MCF 10A (cell line): ENCODE results near the gene PDCD6IP. TPM values are rescaled to one million over a fixed set of nuclear protein-coding genes. Genes with fewer than 3 reads are reported as not detected.

ENCODE experiments used
- BruUV-seq: library from RNA; stranded (reverse); fragments of 400-500 nt; replicated peaks from 2 replicates; lab custom pipeline; 2021; lab: Mats Ljungman, UMichigan
- CTCF ChIA-PET: fragments of 300-600 bp; sonication (Branson Sonifier 250); formaldehyde crosslinking; extraction: SDS; loops from one replicate; lab custom pipeline; 2021; ENCODE audit warnings: antibody characterized with exemption, inconsistent platforms; lab: Yijun Ruan, JAX
- POLR2A ChIA-PET: fragments of 300-600, 350-650 bp; sonication (Branson Sonifier 250); formaldehyde crosslinking; extraction: SDS; loops from one replicate; lab custom pipeline; 2020; ENCODE audit warnings: antibody characterized with exemption, inconsistent platforms; lab: Yijun Ruan, JAX
- DNase-seq: peaks from one replicate; pipeline ENCODE4 v3.0.0-alpha.2; 2018; ENCODE audit not compliant: unreplicated experiment
- H3K27ac Mint-ChIP-seq: one replicate; pipeline ENCODE4 v1.8.0; 2022; ENCODE audit warnings: mild to moderate bottlenecking, low read depth, mixed read lengths; ENCODE audit not compliant: unreplicated experiment
- H3K27me3 Mint-ChIP-seq: one replicate; pipeline ENCODE4 v1.8.0; 2022; ENCODE audit warnings: mixed read lengths; ENCODE audit not compliant: insufficient read depth, unreplicated experiment
- H3K36me3 Mint-ChIP-seq: one replicate; pipeline ENCODE4 v1.8.0; 2022; ENCODE audit warnings: mild to moderate bottlenecking, moderate library complexity, mixed read lengths; ENCODE audit not compliant: insufficient read depth, unreplicated experiment
- H3K4me1 Mint-ChIP-seq: one replicate; pipeline ENCODE4 v1.8.0; 2022; ENCODE audit warnings: mixed read lengths; ENCODE audit not compliant: insufficient read depth, unreplicated experiment
- H3K4me3 Mint-ChIP-seq: one replicate; pipeline ENCODE4 v1.8.0; 2022; ENCODE audit warnings: mild to moderate bottlenecking, moderate library complexity, mixed read lengths; ENCODE audit not compliant: unreplicated experiment
- H3K9me3 Mint-ChIP-seq: one replicate; pipeline ENCODE4 v1.8.0; 2022; ENCODE audit warnings: mixed read lengths; ENCODE audit not compliant: unreplicated experiment
- intact Hi-C: fragments of 100-400 bp; cut with micrococcal nuclease; formaldehyde crosslinking; loops from 2 replicates; pipeline ENCODE4 v1.14.1; 2022
- total RNA-seq: library from RNA; stranded (reverse); gene quantifications from 2 replicates; pipeline ENCODE4 v1.2.3, GENCODE V29; 2022
- TF ChIP-seq, protein P1 (sequence below): fragments of 200-600 bp; IDR thresholded peaks from one replicate; pipeline ENCODE4 v1.8.0; 2022; ENCODE audit warnings: antibody characterized with exemption, mild to moderate bottlenecking; ENCODE audit not compliant: unreplicated experiment

Gene PDCD6IP
- total RNA-seq, 1 experiment from 2014 or later = 286 TPM

DNA sequence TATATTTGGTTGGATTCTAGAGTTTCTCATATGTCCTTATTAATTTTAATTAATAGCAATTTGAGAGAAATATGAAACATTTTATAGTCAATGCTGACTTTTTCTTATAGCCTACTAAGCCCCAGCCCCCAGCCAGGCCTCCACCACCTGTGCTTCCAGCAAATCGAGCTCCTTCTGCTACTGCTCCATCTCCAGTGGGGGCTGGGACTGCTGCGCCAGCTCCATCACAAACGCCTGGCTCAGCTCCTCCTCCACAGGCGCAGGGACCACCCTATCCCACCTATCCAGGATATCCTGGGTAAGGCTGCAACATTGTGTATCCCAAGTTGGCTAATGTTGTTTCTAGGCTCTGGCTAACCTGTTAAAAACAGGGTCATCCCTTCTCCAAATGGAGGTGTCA is 66.7 kb downstream of the PDCD6IP start:
- Mint-ChIP-seq H3K4me1 (no peaks in the 10 kb centered on the region), H3K27ac (no peak overlapping the region), H3K27me3 (no peaks in the 10 kb centered on the region), H3K36me3 (peaks cover 69% of the 10 kb centered on the region), H3K4me3 (no peak overlapping the region), H3K9me3 (no peaks in the 10 kb centered on the region)
- BruUV-seq = no TSS peak
- TF ChIP-seq, protein P1, sequence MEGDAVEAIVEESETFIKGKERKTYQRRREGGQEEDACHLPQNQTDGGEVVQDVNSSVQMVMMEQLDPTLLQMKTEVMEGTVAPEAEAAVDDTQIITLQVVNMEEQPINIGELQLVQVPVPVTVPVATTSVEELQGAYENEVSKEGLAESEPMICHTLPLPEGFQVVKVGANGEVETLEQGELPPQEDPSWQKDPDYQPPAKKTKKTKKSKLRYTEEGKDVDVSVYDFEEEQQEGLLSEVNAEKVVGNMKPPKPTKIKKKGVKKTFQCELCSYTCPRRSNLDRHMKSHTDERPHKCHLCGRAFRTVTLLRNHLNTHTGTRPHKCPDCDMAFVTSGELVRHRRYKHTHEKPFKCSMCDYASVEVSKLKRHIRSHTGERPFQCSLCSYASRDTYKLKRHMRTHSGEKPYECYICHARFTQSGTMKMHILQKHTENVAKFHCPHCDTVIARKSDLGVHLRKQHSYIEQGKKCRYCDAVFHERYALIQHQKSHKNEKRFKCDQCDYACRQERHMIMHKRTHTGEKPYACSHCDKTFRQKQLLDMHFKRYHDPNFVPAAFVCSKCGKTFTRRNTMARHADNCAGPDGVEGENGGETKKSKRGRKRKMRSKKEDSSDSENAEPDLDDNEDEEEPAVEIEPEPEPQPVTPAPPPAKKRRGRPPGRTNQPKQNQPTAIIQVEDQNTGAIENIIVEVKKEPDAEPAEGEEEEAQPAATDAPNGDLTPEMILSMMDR = no peak
- no peak for DNase-seq
- ChIA-PET POLR2A (no interaction called here), CTCF (no interaction called here)
- intact Hi-C loops = no loop called here

DNA sequence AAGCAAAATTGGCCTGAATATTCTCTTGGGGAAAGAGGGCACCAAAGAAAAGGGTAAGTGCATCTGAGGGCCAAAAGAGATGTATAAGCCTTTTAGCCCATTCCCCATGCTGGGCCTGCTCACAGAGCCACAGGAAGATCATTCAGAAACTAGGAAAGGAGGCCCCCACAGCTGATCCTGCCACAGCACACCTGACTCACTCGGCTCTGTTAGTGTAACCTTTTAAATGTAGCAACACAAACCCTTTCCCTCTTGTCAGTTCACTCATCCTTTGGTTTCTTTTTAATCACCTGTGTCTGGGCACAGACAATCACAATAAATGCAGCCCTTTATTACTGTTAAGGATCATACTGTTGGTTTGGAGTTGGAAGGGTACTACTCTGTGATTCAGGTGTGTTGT is 69.9 kb downstream of the PDCD6IP start:
- ChIA-PET POLR2A (interaction anchor here (1.2 kb wide), 1 partner anchor 10 kb away, joined by 3 read pairs; no protein-coding TSS in a partner anchor), CTCF (interaction anchor here (0.6 to 1.0 kb wide), 2 partner anchors 15 to 23 kb away, joined by 3 to 4 read pairs; no protein-coding TSS in a partner anchor)
- BruUV-seq = no TSS peak
- DNase-seq = no peak
- TF ChIP-seq, protein P1 = no peak
- H3K27me3 Mint-ChIP-seq = no peaks in the 10 kb centered on the region
- H3K9me3 Mint-ChIP-seq = no peaks in the 10 kb centered on the region
- intact Hi-C loops = no loop called here
- no peaks in the 10 kb centered on the region for H3K4me1 Mint-ChIP-seq
- peaks cover 63% of the 10 kb centered on the region for H3K36me3 Mint-ChIP-seq
- H3K27ac Mint-ChIP-seq = no peak overlapping the region
- no peak overlapping the region for H3K4me3 Mint-ChIP-seq

DNA sequence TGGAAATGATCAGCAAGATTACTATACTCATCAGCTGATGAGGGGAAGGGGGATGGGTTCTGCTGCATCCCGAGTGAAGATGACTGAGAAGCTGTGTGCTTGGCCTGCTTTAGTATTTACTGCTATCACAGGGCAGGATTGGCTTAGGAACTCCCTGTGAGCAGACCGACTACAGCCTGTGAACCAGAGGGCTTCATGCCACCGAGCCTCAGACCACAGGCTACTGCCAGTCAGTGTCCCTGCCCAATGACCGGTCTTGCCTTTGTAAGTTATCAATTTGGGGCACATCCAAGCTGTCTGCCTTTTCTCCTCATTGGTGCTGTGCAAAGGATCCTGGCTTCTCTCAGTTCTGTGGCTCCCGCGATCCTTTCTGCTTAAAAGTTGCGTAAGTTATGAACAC is 71.5 kb downstream of the PDCD6IP start:
- no peak for DNase-seq
- Mint-ChIP-seq H3K4me1 (no peaks in the 10 kb centered on the region), H3K4me3 (no peak overlapping the region), H3K27ac (no peak overlapping the region), H3K9me3 (no peaks in the 10 kb centered on the region), H3K27me3 (no peaks in the 10 kb centered on the region), H3K36me3 (peaks cover 47% of the 10 kb centered on the region)
- POLR2A ChIA-PET = interaction anchor here (0.7 kb wide), 1 partner anchor 814 kb away, joined by 3 read pairs; no protein-coding TSS in a partner anchor
- intact Hi-C loops = no loop called here
- CTCF ChIA-PET = interaction anchor here (6.0 kb wide), 1 partner anchor 14 kb away, joined by 47 read pairs; no protein-coding TSS in a partner anchor
- BruUV-seq = no TSS peak
- TF ChIP-seq, protein P1 = no peak

DNA sequence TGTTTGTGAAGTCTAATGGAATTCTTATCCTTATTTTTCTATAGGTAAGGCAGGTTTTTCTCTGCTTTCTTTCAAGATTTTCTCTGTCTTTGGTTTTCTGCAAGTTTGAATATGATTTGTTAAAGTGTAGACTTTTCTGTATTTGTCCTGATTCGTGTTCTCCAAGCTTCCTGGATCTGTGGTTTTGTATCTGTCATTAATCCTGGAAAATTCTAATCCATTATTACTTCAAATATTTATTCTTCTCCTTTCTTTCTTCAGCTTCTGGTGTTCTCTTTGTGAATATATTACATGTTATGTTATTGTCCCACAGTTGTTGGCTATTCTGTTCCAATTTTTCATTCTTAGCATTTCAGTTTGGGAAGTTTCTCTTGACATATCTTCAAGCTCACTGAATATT is 76.4 kb downstream of the PDCD6IP start:
- no peak overlapping the region for H3K4me3 Mint-ChIP-seq
- H3K4me1 Mint-ChIP-seq = no peaks in the 10 kb centered on the region
- H3K9me3 Mint-ChIP-seq = no peaks in the 10 kb centered on the region
- TF ChIP-seq, protein P1 = no peak
- intact Hi-C loops = no loop called here
- peaks cover 16% of the 10 kb centered on the region for H3K36me3 Mint-ChIP-seq
- no TSS peak for BruUV-seq
- CTCF ChIA-PET = interaction anchor here (6.0 kb wide), 1 partner anchor 9 kb away, joined by 47 read pairs; no protein-coding TSS in a partner anchor
- POLR2A ChIA-PET = no interaction called here
- no peaks in the 10 kb centered on the region for H3K27me3 Mint-ChIP-seq
- H3K27ac Mint-ChIP-seq = no peak overlapping the region
- DNase-seq = no peak
